Subcutaneous adipose tissue (tissue), 4 donors: ENCODE results near the gene NFIX. TPM values are rescaled to one million over a fixed set of nuclear protein-coding genes. Genes with fewer than 3 reads are reported as not detected.

ENCODE experiments used
- total RNA-seq, 4 donors: library from RNA; depleted of rRNA; stranded (reverse); fragments of >200 nt; gene quantifications; one replicate each; pipeline ENCODE4 v1.1.0, GENCODE V29; 2016
- TF ChIP-seq, protein P1 (sequence below): fragments of 450-650 bp; IDR thresholded peaks from one replicate; pipeline ENCODE4 v1.5.1; 2016; ENCODE audit warnings: low read depth, mild to moderate bottlenecking, control low read depth, antibody characterized with exemption, moderate library complexity

The NFIX gene
- total RNA-seq, 4 donors from 2014 or later = 32.8 to 102 (median 47.0) TPM

DNA sequence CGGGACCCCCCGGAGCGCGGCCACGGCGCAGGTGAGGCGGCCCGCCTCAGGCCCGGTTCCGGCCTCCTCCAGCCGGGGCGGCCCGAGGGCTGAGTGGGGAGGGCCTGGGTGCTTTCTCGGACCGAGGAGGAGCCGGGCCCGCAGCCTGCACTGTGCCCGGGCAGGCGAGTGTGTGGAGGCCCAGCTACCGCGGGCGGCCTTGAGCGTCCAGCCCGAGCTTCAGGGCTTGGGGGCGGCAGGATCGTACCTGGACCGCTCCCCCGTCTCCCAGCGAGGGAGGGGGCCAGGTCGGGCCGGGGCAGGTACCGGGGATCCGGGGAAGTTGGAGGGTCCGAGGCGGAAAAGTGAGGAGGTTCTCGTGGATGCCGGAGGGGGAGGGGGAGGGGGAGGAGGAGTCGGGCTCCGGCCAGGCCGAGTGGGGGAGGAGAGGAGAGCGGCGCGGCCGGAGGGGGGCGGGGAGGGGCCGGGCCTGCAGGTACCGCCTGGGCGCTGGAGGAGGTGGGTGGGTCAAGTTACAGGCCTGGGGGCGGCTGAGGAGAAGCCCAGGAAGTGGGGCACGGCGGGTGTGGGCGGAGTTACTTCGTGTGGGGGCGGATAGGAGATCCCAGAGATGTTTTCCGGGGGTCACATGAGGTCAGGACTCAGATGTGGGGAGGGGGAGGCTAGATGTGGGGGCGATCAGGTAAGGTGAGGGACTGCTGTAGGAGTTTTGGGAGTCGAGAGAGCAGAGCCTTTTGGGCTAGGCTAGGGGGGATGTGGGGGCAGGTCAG lies 123.3 kb downstream of the NFIX start:
- TF ChIP-seq, protein P1, sequence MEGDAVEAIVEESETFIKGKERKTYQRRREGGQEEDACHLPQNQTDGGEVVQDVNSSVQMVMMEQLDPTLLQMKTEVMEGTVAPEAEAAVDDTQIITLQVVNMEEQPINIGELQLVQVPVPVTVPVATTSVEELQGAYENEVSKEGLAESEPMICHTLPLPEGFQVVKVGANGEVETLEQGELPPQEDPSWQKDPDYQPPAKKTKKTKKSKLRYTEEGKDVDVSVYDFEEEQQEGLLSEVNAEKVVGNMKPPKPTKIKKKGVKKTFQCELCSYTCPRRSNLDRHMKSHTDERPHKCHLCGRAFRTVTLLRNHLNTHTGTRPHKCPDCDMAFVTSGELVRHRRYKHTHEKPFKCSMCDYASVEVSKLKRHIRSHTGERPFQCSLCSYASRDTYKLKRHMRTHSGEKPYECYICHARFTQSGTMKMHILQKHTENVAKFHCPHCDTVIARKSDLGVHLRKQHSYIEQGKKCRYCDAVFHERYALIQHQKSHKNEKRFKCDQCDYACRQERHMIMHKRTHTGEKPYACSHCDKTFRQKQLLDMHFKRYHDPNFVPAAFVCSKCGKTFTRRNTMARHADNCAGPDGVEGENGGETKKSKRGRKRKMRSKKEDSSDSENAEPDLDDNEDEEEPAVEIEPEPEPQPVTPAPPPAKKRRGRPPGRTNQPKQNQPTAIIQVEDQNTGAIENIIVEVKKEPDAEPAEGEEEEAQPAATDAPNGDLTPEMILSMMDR = no peak

DNA sequence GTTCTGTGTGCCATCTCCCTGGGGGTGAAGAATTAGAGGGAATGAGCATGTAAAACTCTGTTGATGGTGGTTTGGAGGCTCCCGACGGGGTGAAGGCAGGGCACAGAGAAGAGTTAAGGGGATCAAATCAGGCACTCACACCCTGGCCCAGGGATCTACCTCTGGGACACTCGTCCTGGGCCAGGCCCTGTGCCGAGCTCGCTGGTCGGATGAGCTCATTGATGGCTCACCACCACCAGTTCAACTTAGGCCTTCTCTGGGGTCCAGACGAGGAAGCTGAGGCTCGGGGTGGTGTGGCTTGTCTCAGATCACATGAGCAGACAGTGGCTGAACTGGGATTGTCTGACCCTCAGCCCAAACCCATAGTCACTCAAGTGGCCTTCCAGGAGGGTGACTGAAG lies 124.4 kb downstream of the NFIX start:
- TF ChIP-seq, protein P1 = no peak

DNA sequence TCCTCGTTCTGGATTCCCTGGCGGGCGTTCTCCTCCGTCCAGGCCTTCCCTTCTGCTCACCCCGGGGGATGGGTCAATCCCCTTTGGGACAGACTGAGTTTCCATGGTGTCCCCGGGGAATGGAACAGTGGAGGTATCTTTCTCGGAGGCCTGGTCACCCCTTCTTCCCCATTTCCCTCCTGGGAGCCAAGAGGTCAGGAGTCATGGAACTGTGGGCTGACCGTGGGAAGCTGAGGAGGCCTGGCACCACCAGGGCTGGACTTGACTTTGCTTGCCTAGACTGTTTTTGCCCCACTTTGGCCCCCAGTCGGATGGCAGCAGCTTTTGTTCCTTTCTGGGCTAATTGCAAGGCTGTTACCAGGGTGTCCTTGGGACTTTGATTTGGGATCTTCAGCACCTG lies 124.8 kb downstream of the NFIX start:
- TF ChIP-seq, protein P1 = no peak

DNA sequence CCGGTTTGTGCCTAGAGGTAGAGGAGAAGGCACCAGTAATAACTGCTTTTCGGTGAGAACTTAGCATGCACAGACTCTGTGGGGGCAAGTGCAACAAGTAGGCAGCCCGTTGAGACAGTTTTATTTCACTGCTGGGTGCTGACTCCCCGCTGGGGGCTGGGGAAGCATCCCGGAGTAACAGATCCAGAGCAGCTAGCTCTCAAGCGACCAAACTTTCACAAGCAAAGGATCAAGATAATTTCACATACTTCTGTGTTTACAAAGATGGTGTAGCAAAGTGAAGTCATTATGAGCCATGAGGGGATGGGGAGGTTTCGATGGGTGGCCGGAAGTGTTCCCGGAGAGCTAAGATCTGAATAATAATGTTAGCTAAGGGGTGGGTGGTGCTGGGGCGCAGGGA lies 125.5 kb downstream of the NFIX start:
- TF ChIP-seq, protein P1 = no peak

DNA sequence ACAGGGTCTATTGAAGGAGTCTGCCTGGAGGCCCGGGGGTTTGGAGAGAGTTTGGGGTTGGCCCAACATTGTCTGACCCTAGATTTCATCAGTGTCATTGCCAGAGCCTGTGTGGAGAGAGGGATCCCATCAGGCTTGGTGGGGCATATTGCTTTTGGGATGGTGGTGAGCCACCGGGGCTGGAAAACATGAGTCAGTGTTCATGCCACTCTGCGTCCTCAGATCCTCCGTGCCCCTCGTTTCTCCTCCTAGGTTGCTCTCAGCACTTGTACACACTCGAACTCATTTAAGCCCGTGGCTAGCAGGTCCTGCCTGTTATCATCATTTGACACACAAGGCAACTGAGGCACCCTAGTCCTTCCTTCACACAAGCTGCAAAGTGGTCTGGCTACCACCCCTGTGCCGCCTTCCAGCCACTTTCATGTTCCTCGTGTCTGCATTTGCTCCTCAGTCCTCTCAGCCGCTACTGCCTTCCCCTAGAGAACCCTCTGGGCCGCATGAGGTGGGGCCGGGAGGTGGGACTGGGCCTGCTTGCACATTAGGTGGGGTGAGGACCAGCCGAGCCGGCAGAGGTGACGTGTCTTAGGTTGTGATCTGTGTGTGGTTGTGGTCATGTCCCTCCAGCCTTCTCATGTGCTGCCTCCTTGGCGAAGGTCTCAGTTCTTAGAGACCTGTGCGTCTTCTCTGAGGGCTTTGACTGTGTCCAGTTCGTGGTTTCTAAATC lies 126.4 kb downstream of the NFIX start:
- TF ChIP-seq, protein P1 = no peak

DNA sequence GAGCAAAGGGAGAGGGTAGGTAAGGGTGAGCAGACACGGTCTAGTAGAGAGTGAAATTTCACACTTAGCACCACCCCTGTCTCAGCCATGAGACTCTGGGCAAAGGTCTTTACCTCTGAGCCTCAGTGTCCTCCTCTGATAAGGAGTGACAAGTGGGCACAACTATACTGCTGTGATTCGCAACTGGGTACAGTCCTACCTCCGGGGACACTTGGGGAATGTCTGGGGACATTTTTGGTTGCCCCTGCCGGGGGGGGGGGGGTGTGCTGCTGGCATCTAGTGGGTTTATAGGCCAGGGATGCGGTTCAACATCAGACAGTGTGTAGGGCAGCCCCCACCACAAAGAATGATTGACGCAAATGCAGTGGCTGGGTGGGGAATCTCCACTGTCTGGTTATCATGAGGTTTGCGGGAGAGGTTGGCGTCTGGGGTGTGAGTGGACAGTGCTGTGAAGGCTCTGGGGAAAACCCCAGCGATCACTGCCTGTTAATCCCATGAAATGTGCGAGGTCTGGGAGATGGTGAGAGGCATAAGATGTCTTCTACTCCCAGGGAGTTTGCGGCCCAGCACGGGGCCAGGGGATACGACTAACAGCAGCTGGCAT lies 127.1 kb downstream of the NFIX start:
- TF ChIP-seq, protein P1 = no peak
